GM12878 (cell line): ENCODE data around the gene NPR3. TPM values are rescaled to one million over a fixed set of nuclear protein-coding genes. Genes with fewer than 3 reads are reported as not detected.

Source experiments
- ATF2 ChIP-seq: IDR thresholded peaks from 2 replicates; pipeline ENCODE4 v1.6.1; 2012; ENCODE audit warnings: low read length, inconsistent platforms
- CEBPZ ChIP-seq: fragments of 150-350 bp; IDR thresholded peaks from 2 replicates; pipeline ENCODE4 v1.6.1; 2016; ENCODE audit warnings: low read depth, low read length
- CREB1 ChIP-seq: IDR thresholded peaks from 2 replicates; pipeline ENCODE4 v1.6.1; 2012; ENCODE audit warnings: low read depth, mild to moderate bottlenecking, inconsistent platforms
- E2F8 ChIP-seq: fragments of 450-650 bp; IDR thresholded peaks from 2 replicates; pipeline ENCODE4 v1.6.1; 2018; ENCODE audit warnings: mild to moderate bottlenecking, low read depth, moderate library complexity; ENCODE audit not compliant: partially characterized antibody
- EP300 ChIP-seq, 2 experiments: fragments of 150-350 bp in 1 of 2; IDR thresholded peaks; 2 replicates each; pipeline ENCODE4 v1.6.1; 2011 to 2012; ENCODE audit warnings: low read depth in 2 of 2, low read length in 2 of 2, borderline replicate concordance in 1 of 2, improper control_type of control experiment in 1 of 2, inconsistent platforms in 1 of 2; ENCODE audit not compliant: control insufficient read depth in 1 of 2
- IKZF1 ChIP-seq: fragments of 450-650 bp; conservative IDR thresholded peaks from 2 replicates; pipeline ENCODE4 v1.6.1; 2017; ENCODE audit warnings: antibody characterized with exemption, mild to moderate bottlenecking
- MYB ChIP-seq: fragments of 150-350 bp; IDR thresholded peaks from 2 replicates; pipeline ENCODE4 v1.6.1; 2014; ENCODE audit warnings: mild to moderate bottlenecking, low read depth, low read length, borderline replicate concordance
- NFIC ChIP-seq: IDR thresholded peaks from 2 replicates; pipeline ENCODE4 v1.6.1; 2012; ENCODE audit warnings: low read depth, mild to moderate bottlenecking, inconsistent platforms, low read length, moderate library complexity
- TCF3 ChIP-seq: IDR thresholded peaks from 2 replicates; pipeline ENCODE4 v1.6.1; 2012; ENCODE audit warnings: low read depth, mild to moderate bottlenecking, low read length, borderline replicate concordance; ENCODE audit not compliant: insufficient read depth
- ZBTB40 ChIP-seq: fragments of 450-650 bp; IDR thresholded peaks from 2 replicates; pipeline ENCODE4 v1.6.1; 2016; ENCODE audit warnings: mild to moderate bottlenecking, moderate library complexity, borderline replicate concordance
- ZSCAN29 ChIP-seq: fragments of 450-650 bp; IDR thresholded peaks from 2 replicates; pipeline ENCODE4 v1.6.1; 2017; ENCODE audit warnings: mild to moderate bottlenecking, moderate library complexity
- polyA plus RNA-seq, 11 experiments: library from polyadenylated mRNA; depleted of rRNA in 4 of 11; unstranded in 6 of 11; stranded (reverse) in 5 of 11; fragments of >200 nt; fragmentation: Nextera tagmentation in 4 of 11; fragmentation: Illumina TruSeq in 1 of 11; extraction: Ambion mirVana in 4 of 11; extraction: Trizol in 1 of 11; gene quantifications; 1 replicate in 1 of 11; 2 replicates in 10 of 11; pipeline versions ENCODE4 v1.2.1 to v1.2.3, GENCODE V29; 2011 to 2016; ENCODE audit warnings: inconsistent platforms in 2 of 11, missing spikeins in 2 of 11, low read depth in 1 of 11
- total RNA-seq, 4 experiments: library from RNA; depleted of rRNA in 3 of 4; stranded (reverse); fragments of >200 nt in 3 of 4; fragmentation: Illumina TruSeq in 1 of 4; extraction: Trizol in 1 of 4; gene quantifications; 2 replicates each; pipeline versions ENCODE4 v1.2.1 to v1.2.3, GENCODE V29; 2013 to 2021

The NPR3 gene
- total and polyA plus RNA-seq, 10 of the 15 experiments (the other 5 are each of a cell fraction or from before 2014, with no cell fraction given): 0.01 to 0.37 (median 0.14) TPM; not detected in 7

- TF ChIP-seq ZBTB40 (no peak), NFIC (no peak), ATF2 (no peak), TCF3 (no peak), MYB (no peak), IKZF1 (no peak), CEBPZ (no peak), CREB1 (no peak), EP300 (IDR thresholded peaks at IDR 0.05; ENCODE audit: borderline replicate concordance in 1 of 2, control insufficient read depth in 1 of 2, low read depth in 2 of 2, low read length in 2 of 2) (no peak), ZSCAN29 (no peak), E2F8 (no peak)
- TF ChIP-seq, all 136 proteins: peak for 0
Measured at GRCh38 chr5:32760091-32760509, 49.0 kb downstream of the NPR3 start (continued).
